ENCODE measurements around the gene PNPLA8. TPM values are rescaled to one million over a fixed set of nuclear protein-coding genes. Genes with fewer than 3 reads are reported as not detected.

PNPLA8 gene
- polyA plus RNA-seq, 3 donors: 10.2 to 80.0 (median 55.5) TPM

GRCh38 chr7:108431099-108431498 is 94.8 kb downstream of the PNPLA8 start:
- no peaks in the 10 kb centered on the region for H3K79me2 ChIP-seq (ENCODE audit: insufficient read depth, low read length)
- 91% methylated on average over 1 of the region's 1 CpG for WGBS (ENCODE audit: insufficient coverage)

GRCh38 chr7:108430664-108431063 is 95.3 kb downstream of the PNPLA8 start:
- Histone ChIP-seq H3K4me3 (replicated peaks in 1 of 3; ENCODE audit: low read depth in 2 of 3, low read length in 3 of 3) (no peak overlapping the region), H3K27me3 (ENCODE audit: control insufficient read depth in 2 of 2, insufficient read depth in 2 of 2, low read length in 2 of 2) (peaks cover under 1 to 2% of the 10 kb centered on the region in 2 donors), H3K27ac (ENCODE audit: low read depth in 1 of 2, low read length in 2 of 2) (no peak overlapping the region), H4K20me1 (ENCODE audit: insufficient read depth, low read length) (no peaks in the 10 kb centered on the region), H3K9me3 (replicated peaks in 1 of 2; ENCODE audit: control insufficient read depth in 1 of 2, insufficient read depth in 1 of 2, low read length in 2 of 2) (no peaks in the 10 kb centered on the region), H3K4me1 (ENCODE audit: control insufficient read depth in 1 of 2, insufficient read depth in 2 of 2, low read length in 2 of 2) (no peaks in the 10 kb centered on the region), H3K36me3 (replicated peaks in 1 of 2; ENCODE audit: control insufficient read depth in 1 of 2, insufficient read depth in 2 of 2, low read length in 2 of 2) (no peaks in the 10 kb centered on the region), H2AFZ (ENCODE audit: insufficient read depth, low read depth, low read length, poor library complexity, severe bottlenecking) (no peak overlapping the region), H3K79me2 (ENCODE audit: insufficient read depth, low read length) (no peaks in the 10 kb centered on the region), H3K9ac (ENCODE audit: insufficient read depth, low read length, poor library complexity, severe bottlenecking) (no peak overlapping the region), H3K4me2 (replicated peaks; ENCODE audit: extremely low read depth, low read length, poor library complexity, severe bottlenecking) (no peak overlapping the region)
- peaks cover 2 to 14% (median 6%) of the 10 kb centered on the region in 3 donors for H3K27me3 Mint-ChIP-seq (ENCODE audit: low read depth in 3 of 3)
- no CpG with 5 or more reads among the region's 1 CpG for WGBS (ENCODE audit: insufficient coverage)
- intact Hi-C loops (cut with micrococcal nuclease): no loop called here
- TF ChIP-seq CTCF (IDR thresholded peaks at IDR 0.05): no peak
- no peak overlapping the region for H3K4me3 Mint-ChIP-seq
- H3K27ac Mint-ChIP-seq: no peak overlapping the region
- no peak for DNase-seq
- peaks cover 0 to 12% (median 3%) of the 10 kb centered on the region in 7 donors for H3K9me3 Mint-ChIP-seq
- H3K4me1 Mint-ChIP-seq: no peaks in the 10 kb centered on the region
- H3K36me3 Mint-ChIP-seq: no peaks in the 10 kb centered on the region

More at GRCh38 chr7:108431099-108431498, 94.8 kb downstream of the PNPLA8 start:
- no peak overlapping the region for H3K4me2 ChIP-seq (replicated peaks; ENCODE audit: extremely low read depth, low read length, poor library complexity, severe bottlenecking)
- no peak for TF ChIP-seq CTCF (IDR thresholded peaks at IDR 0.05)
- peaks cover 0 to 2% of the 10 kb centered on the region in 2 donors for H3K27me3 ChIP-seq (ENCODE audit: control insufficient read depth in 2 of 2, insufficient read depth in 2 of 2, low read length in 2 of 2)
- H3K27ac ChIP-seq (ENCODE audit: low read depth in 1 of 2, low read length in 2 of 2): no peak overlapping the region
- no peak overlapping the region for H3K4me3 Mint-ChIP-seq
- H3K9me3 ChIP-seq (replicated peaks in 1 of 2; ENCODE audit: control insufficient read depth in 1 of 2, insufficient read depth in 1 of 2, low read length in 2 of 2): no peaks in the 10 kb centered on the region
- no peaks in the 10 kb centered on the region for H3K4me1 Mint-ChIP-seq
- H2AFZ ChIP-seq (ENCODE audit: insufficient read depth, low read depth, low read length, poor library complexity, severe bottlenecking): no peak overlapping the region
- no peaks in the 10 kb centered on the region for H4K20me1 ChIP-seq (ENCODE audit: insufficient read depth, low read length)
- H3K9ac ChIP-seq (ENCODE audit: insufficient read depth, low read length, poor library complexity, severe bottlenecking): no peak overlapping the region
- H3K9me3 Mint-ChIP-seq: peaks cover 0 to 12% (median 3%) of the 10 kb centered on the region in 7 donors
- intact Hi-C loops (cut with micrococcal nuclease): no loop called here
- H3K36me3 Mint-ChIP-seq: no peaks in the 10 kb centered on the region
- H3K4me1 ChIP-seq (ENCODE audit: control insufficient read depth in 1 of 2, insufficient read depth in 2 of 2, low read length in 2 of 2): no peaks in the 10 kb centered on the region
- DNase-seq: no peak
- H3K27ac Mint-ChIP-seq: no peak overlapping the region
- no peak overlapping the region for H3K4me3 ChIP-seq (replicated peaks in 1 of 3; ENCODE audit: low read depth in 2 of 3, low read length in 3 of 3)
- no peaks in the 10 kb centered on the region for H3K36me3 ChIP-seq (replicated peaks in 1 of 2; ENCODE audit: control insufficient read depth in 1 of 2, insufficient read depth in 2 of 2, low read length in 2 of 2)
- H3K27me3 Mint-ChIP-seq (ENCODE audit: low read depth in 3 of 3): peaks cover 2 to 14% (median 6%) of the 10 kb centered on the region in 3 donors
